Neuronal stem cell (in vitro differentiated cells): Measurements from ENCODE around the gene ABLIM1.

Experiments used
- DNase-seq: peaks from one replicate; pipeline ENCODE4 v3.0.0-alpha.2; 2013; ENCODE audit warnings: low spot score
- H2AFZ ChIP-seq: one replicate; pipeline ENCODE4 v1.6.1; 2013; ENCODE audit warnings: mild to moderate bottlenecking, low read length, inconsistent platforms
- H2AK5ac ChIP-seq: 2 replicates; pipeline ENCODE4 v1.6.1; 2013; ENCODE audit warnings: low read depth, mild to moderate bottlenecking, inconsistent platforms, low read length, moderate library complexity, mixed read lengths
- H2BK120ac ChIP-seq: 2 replicates; pipeline ENCODE4 v1.6.1; 2013; ENCODE audit warnings: low read depth, mild to moderate bottlenecking, inconsistent platforms, low read length, moderate library complexity, mixed read lengths
- H2BK12ac ChIP-seq: one replicate; pipeline ENCODE4 v1.6.1; 2013; ENCODE audit warnings: low read length, inconsistent platforms
- H2BK15ac ChIP-seq: 2 replicates; pipeline ENCODE4 v1.6.1; 2013; ENCODE audit warnings: mild to moderate bottlenecking, low read length, inconsistent platforms, mixed read lengths
- H2BK5ac ChIP-seq: one replicate; pipeline ENCODE4 v1.6.1; 2013; ENCODE audit warnings: inconsistent platforms, mild to moderate bottlenecking, low read length, moderate library complexity
- H3K14ac ChIP-seq: one replicate; pipeline ENCODE4 v1.6.1; 2013; ENCODE audit warnings: low read length, inconsistent platforms
- H3K18ac ChIP-seq: 2 replicates; pipeline ENCODE4 v1.6.1; 2013; ENCODE audit warnings: low read length, inconsistent platforms
- H3K23ac ChIP-seq: 2 replicates; pipeline ENCODE4 v1.6.1; 2013; ENCODE audit warnings: low read depth, mild to moderate bottlenecking, mixed read lengths, low read length, inconsistent platforms; ENCODE audit not compliant: poor library complexity
- H3K27ac ChIP-seq: replicated peaks from 3 replicates; pipeline ENCODE4 v1.5.1; 2013; ENCODE audit warnings: low read length, inconsistent platforms
- H3K27me3 ChIP-seq, 3 experiments: 2 replicates each; pipeline ENCODE4 v1.6.1; 2013; ENCODE audit warnings: low read length in 3 of 3, mild to moderate bottlenecking in 2 of 3, inconsistent platforms in 1 of 3, low read depth in 1 of 3, mixed read lengths in 1 of 3, moderate library complexity in 1 of 3; ENCODE audit not compliant: control insufficient read depth in 3 of 3, insufficient read depth in 3 of 3
- H3K36me3 ChIP-seq, 2 donors: replicated peaks in 1 of 2; 2 replicates each; pipeline ENCODE4 v1.6.1; 2013; ENCODE audit warnings: low read length in 2 of 2; ENCODE audit not compliant: control insufficient read depth in 2 of 2, insufficient read depth in 2 of 2
- H3K4ac ChIP-seq: 2 replicates; pipeline ENCODE4 v1.6.1; 2013; ENCODE audit warnings: inconsistent platforms, mild to moderate bottlenecking, low read length, moderate library complexity
- H3K4me1 ChIP-seq, 2 donors: 1 replicate in 1 of 2; 2 replicates in 1 of 2; pipeline ENCODE4 v1.6.1; 2013; ENCODE audit warnings: low read length in 2 of 2, low read depth in 1 of 2; ENCODE audit not compliant: control insufficient read depth in 2 of 2, insufficient read depth in 1 of 2
- H3K4me2 ChIP-seq: one replicate; pipeline ENCODE4 v1.6.1; 2013; ENCODE audit warnings: mild to moderate bottlenecking, low read length, inconsistent platforms; ENCODE audit not compliant: insufficient read depth, poor library complexity, severe bottlenecking
- H3K4me3 ChIP-seq, 2 donors: 2 replicates each; pipeline ENCODE4 v1.5.1; 2013; ENCODE audit warnings: low read length in 2 of 2, mild to moderate bottlenecking in 2 of 2, inconsistent platforms in 1 of 2, moderate library complexity in 1 of 2
- H3K79me1 ChIP-seq: one replicate; pipeline ENCODE4 v1.6.1; 2013; ENCODE audit warnings: low read depth, mild to moderate bottlenecking, inconsistent platforms, low read length, moderate library complexity
- H3K9ac ChIP-seq: one replicate; pipeline ENCODE4 v1.6.1; 2013; ENCODE audit warnings: mild to moderate bottlenecking, low read depth, low read length, inconsistent platforms; ENCODE audit not compliant: poor library complexity
- H3K9me3 ChIP-seq, 2 donors: replicated peaks in 1 of 2; 2 replicates each; pipeline versions ENCODE3 to v1.6.1; 2013; ENCODE audit warnings: low read length in 2 of 2, mild to moderate bottlenecking in 2 of 2, inconsistent platforms in 1 of 2, low read depth in 1 of 2, mixed read lengths in 1 of 2, moderate library complexity in 1 of 2; ENCODE audit not compliant: control insufficient read depth in 2 of 2, insufficient read depth in 1 of 2
- H4K8ac ChIP-seq: one replicate; pipeline ENCODE4 v1.6.1; 2013; ENCODE audit warnings: low read depth, mild to moderate bottlenecking, inconsistent platforms, low read length, moderate library complexity
- H4K91ac ChIP-seq: one replicate; pipeline ENCODE4 v1.6.1; 2013; ENCODE audit warnings: low read length, low read depth, mild to moderate bottlenecking, inconsistent platforms; ENCODE audit not compliant: poor library complexity
- WGBS, 2 donors: extraction: QIAGEN DNeasy Blood & Tissue Kit; methylation state at CpG; one replicate each; pipeline ENCODE4 v1.1.7; 2013; ENCODE audit warnings: missing lambda C conversion rate in 2 of 2, mixed read lengths in 1 of 2; ENCODE audit not compliant: insufficient read length in 2 of 2, insufficient replicate concordance in 1 of 2; ENCODE audit errors: extremely low coverage in 2 of 2; 5-methylcytosine and 5-hydroxymethylcytosine counted together

The ABLIM1 gene

DNA sequence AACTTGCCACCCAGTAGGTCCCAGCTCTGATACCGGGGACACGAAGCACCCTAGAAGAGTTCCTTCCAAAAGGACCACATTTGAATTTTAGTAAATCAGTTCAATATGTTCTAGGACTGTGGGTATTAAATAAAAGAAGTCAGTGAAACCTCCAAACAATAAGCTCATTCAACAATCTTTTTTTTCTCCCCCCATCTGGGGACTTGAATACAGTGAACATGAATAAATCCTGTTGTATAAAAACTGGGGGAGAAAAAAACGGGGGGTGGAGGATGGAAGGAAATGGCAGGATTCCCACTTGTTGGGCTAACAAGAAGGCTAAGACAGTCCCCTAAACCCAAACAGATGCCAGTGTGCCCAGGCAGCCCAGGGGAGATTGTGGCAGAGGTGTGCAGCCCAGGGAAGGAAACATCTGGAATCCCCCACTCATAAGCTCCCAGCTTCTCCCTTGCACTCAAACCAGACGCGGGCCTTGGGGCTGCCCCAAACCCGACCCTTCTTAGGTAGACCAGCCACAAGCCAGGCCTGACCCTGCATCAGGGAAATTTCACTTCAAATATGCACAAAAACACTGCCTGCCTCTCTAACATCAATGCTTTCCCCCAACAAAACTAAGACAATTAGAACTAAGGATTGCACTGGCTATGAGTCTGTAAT, 262.6 kb downstream of the ABLIM1 start:
- H3K9ac ChIP-seq = no peak overlapping the region
- no peak overlapping the region for H2BK12ac ChIP-seq
- H3K4me2 ChIP-seq = no peak overlapping the region
- H3K9me3 ChIP-seq = no peaks in the 10 kb centered on the region
- peak overlapping the region; percentile 25 for H3K18ac ChIP-seq
- H2AFZ ChIP-seq = no peak overlapping the region
- no peak overlapping the region for H2BK15ac ChIP-seq
- H3K27ac ChIP-seq = no peak overlapping the region
- H3K79me1 ChIP-seq = no peaks in the 10 kb centered on the region
- no peak overlapping the region for H3K14ac ChIP-seq
- no peak overlapping the region for H2BK120ac ChIP-seq
- H4K91ac ChIP-seq = no peak overlapping the region
- no peak overlapping the region for H3K4me3 ChIP-seq
- peaks cover 4 to 19% of the 10 kb centered on the region in 2 donors for H3K4me1 ChIP-seq
- DNase-seq = no peak
- no peak overlapping the region for H3K4ac ChIP-seq
- no peak overlapping the region for H2BK5ac ChIP-seq
- no peaks in the 10 kb centered on the region for H3K36me3 ChIP-seq
- no peak overlapping the region for H4K8ac ChIP-seq
- H3K27me3 ChIP-seq = peaks cover 0 to 13% (median 0%) of the 10 kb centered on the region in 3 experiments
- no peak overlapping the region for H3K23ac ChIP-seq
- H2AK5ac ChIP-seq = no peak overlapping the region
- WGBS, 2 donors = no CpG with 5 or more reads among the region's 6 CpGs

DNA sequence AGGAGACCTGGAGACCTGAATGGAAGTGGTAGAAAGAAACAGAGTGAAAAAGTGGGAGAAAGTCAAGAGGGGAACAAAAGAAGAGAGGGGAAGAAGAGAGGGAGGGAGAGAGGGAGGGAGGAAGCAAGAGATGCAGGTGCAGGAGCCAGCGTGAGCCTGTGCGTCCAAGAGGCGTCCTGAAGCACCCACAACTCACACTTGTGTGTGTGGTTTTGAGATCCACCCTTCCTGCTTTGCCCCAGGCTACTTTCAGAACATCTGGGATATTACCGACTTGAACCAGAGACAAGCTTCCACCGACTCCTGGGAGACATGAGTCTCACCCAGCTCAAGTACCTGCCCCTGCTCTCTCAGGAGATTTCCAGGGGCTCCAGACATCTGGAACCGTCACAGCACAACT, 263.5 kb downstream of the ABLIM1 start:
- peak overlapping the region; percentile 13 for H3K18ac ChIP-seq
- H2BK15ac ChIP-seq = peak overlapping the region; percentile 40
- no peaks in the 10 kb centered on the region for H3K36me3 ChIP-seq
- peak overlapping the region; percentile 7 for H3K9ac ChIP-seq
- H3K14ac ChIP-seq = peak overlapping the region; percentile 27
- peaks cover 0 to 19% of the 10 kb centered on the region in 2 donors for H3K4me1 ChIP-seq
- no peak overlapping the region for H3K4me3 ChIP-seq
- no peak overlapping the region for H3K4me2 ChIP-seq
- no peak overlapping the region for H3K27ac ChIP-seq
- H3K4ac ChIP-seq = no peak overlapping the region
- H3K27me3 ChIP-seq = peaks cover 0 to 5% (median 0%) of the 10 kb centered on the region in 3 experiments
- no peak overlapping the region for H4K91ac ChIP-seq
- no CpG with 5 or more reads among the region's 6 CpGs for WGBS, 2 donors
- H2AK5ac ChIP-seq = peak overlapping the region; percentile 15
- H3K23ac ChIP-seq = no peak overlapping the region
- DNase-seq = no peak
- peak overlapping the region; percentile 20 for H2BK120ac ChIP-seq
- H2AFZ ChIP-seq = no peak overlapping the region
- H3K9me3 ChIP-seq = no peaks in the 10 kb centered on the region
- H4K8ac ChIP-seq = no peak overlapping the region
- no peak overlapping the region for H2BK5ac ChIP-seq
- H3K79me1 ChIP-seq = no peaks in the 10 kb centered on the region
- H2BK12ac ChIP-seq = peak overlapping the region; percentile 10

DNA sequence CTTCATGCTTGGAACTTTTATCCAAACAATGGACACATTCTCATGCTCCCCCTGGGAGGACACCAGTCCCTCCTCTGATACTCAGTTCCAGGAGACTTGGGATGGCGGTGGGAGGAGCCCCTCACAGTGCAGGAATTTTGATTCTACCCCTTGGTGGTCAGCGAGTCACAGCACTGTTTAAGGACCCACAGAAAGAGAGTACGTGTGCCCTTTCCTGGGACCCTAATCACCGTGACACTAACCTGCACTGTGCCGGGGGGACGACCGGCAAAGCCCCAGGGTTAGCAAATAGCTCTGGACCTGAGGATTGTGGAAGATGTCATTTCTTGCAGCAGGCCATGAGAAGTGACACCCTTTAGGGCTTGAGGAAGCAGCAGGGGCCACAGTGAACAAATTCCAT, 264.2 kb downstream of the ABLIM1 start:
- Histone ChIP-seq H2BK120ac (no peak overlapping the region), H4K8ac (no peak overlapping the region), H2BK5ac (no peak overlapping the region), H3K18ac (peak overlapping the region; percentile 69), H3K9me3 (no peaks in the 10 kb centered on the region), H2AK5ac (peak overlapping the region; percentile 15), H2BK15ac (peak overlapping the region; percentile 40), H3K14ac (no peak overlapping the region), H3K9ac (no peak overlapping the region), H3K27ac (no peak overlapping the region), H2AFZ (no peak overlapping the region), H3K79me1 (no peaks in the 10 kb centered on the region), H3K4me3 (no peak overlapping the region), H3K4me1 (peaks cover 0 to 19% of the 10 kb centered on the region in 2 donors), H3K23ac (no peak overlapping the region), H2BK12ac (no peak overlapping the region), H4K91ac (no peak overlapping the region), H3K36me3 (no peaks in the 10 kb centered on the region), H3K4ac (no peak overlapping the region), H3K4me2 (no peak overlapping the region), H3K27me3 (peaks cover 0 to 5% (median 0%) of the 10 kb centered on the region in 3 experiments)
- no peak for DNase-seq
- WGBS, 2 donors = no CpG with 5 or more reads among the region's 7 CpGs

DNA sequence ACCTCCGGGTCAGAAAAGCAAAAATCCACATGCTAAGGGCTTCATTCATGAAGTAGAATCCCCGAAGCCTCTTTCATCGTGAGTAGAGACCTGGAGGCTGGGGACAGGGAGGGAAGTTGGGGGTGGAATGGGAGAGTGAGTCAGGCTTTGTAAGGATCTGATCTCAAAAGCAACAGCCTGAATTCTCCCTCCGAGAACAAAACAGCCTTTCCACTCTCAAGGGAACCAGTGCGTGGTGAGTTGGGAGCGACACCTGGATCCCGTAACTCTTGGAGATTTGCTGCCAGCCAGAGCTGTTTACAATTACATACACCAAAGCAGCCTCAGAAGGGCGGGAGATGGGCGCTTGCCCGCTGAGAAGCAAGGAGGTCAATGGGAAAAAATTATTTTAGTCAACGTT, 264.6 kb downstream of the ABLIM1 start:
- H3K14ac ChIP-seq = no peak overlapping the region
- peaks cover 0 to 5% (median 0%) of the 10 kb centered on the region in 3 experiments for H3K27me3 ChIP-seq
- peak overlapping the region; percentile 69 for H3K18ac ChIP-seq
- H2BK120ac ChIP-seq = no peak overlapping the region
- H2AK5ac ChIP-seq = no peak overlapping the region
- no peak overlapping the region for H4K91ac ChIP-seq
- H2BK15ac ChIP-seq = peak overlapping the region; percentile 40
- peaks cover 0 to 19% of the 10 kb centered on the region in 2 donors for H3K4me1 ChIP-seq
- peak overlapping the region; percentile 2 for H2AFZ ChIP-seq
- H3K36me3 ChIP-seq = no peaks in the 10 kb centered on the region
- no peak overlapping the region for H3K23ac ChIP-seq
- WGBS, 2 donors = no CpG with 5 or more reads among the region's 11 CpGs
- H3K79me1 ChIP-seq = no peaks in the 10 kb centered on the region
- no peak overlapping the region for H3K4me2 ChIP-seq
- H2BK12ac ChIP-seq = no peak overlapping the region
- H2BK5ac ChIP-seq = no peak overlapping the region
- no peaks in the 10 kb centered on the region for H3K9me3 ChIP-seq
- H3K4me3 ChIP-seq = no peak overlapping the region
- no peak overlapping the region for H3K9ac ChIP-seq
- no peak overlapping the region for H4K8ac ChIP-seq
- H3K4ac ChIP-seq = no peak overlapping the region
- DNase-seq = no peak
- no peak overlapping the region for H3K27ac ChIP-seq
